Glomerular endothelial cell (primary cell): ENCODE results near the gene CDK5RAP2. TPM values are rescaled to one million over a fixed set of nuclear protein-coding genes. Genes with fewer than 3 reads are reported as not detected.
"Not testable (repeated sequence)": the region's sequence is repeated elsewhere in the genome, so short reads cannot be mapped to it uniquely, and the experiment has no call there.

Source experiments
- DNase-seq: peaks from one replicate; pipeline ENCODE4 v3.0.0-alpha.2; 2011; ENCODE audit warnings: low read depth, low spot score; ENCODE audit errors: extremely low read depth
- total RNA-seq: library from RNA; depleted of rRNA; stranded (reverse); fragments of >200 nt; gene quantifications from 2 replicates; pipeline ENCODE4 v1.2.3, GENCODE V29; 2015

Gene CDK5RAP2
- total RNA-seq, 1 donor from 2014 or later: 30.6 TPM

DNA sequence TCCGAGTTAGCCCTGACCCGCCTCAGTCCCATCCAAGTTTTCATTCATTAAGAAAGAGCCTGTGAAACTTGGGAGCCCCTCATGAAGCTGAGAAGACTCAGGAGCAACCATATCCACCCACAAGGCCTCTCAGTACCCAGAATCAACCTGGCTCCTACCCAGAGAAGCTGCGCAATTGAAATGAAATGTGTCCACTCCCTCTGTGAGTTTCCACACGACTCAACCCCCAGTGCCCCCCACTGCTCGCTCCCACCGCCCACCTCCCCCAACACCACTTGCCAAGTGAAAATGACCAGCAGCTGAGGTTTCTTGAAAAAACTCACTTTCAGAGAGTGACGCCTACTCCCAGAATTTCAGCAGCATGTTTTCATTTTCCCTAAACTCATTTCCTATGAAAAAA, 104.6 kb downstream of the CDK5RAP2 start:
- DNase-seq: no peak

DNA sequence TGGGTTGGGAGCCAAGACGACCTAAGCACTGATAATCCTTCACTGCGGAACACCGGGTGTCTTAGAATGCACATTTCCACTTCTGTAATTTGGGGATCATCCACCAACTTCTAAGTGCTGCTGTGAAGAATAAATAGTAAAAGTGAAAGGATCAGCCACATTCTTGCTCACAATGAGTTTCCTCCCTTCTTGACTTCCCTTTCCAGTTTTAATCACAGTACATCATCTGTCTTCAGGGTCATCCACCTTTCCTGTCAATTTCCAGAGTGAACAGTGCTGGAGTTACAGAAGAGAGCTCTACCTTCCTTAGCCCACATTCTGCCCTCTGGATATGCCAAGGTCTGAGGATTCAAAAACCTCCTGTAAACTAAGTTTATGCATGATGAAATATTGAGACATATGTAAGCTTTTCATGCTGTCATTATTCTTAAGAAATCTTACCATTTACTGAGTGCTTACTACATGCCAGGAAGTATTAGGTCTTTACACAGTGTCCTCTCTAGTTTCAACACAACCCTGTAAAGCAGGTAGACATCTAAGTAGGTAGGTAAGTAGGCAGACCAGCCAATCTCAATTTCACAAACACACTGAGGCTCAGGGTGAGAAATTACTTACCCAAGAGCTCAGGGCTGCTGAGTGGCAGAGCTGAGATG, 105.2 kb downstream of the CDK5RAP2 start:
- DNase-seq: no peak

DNA sequence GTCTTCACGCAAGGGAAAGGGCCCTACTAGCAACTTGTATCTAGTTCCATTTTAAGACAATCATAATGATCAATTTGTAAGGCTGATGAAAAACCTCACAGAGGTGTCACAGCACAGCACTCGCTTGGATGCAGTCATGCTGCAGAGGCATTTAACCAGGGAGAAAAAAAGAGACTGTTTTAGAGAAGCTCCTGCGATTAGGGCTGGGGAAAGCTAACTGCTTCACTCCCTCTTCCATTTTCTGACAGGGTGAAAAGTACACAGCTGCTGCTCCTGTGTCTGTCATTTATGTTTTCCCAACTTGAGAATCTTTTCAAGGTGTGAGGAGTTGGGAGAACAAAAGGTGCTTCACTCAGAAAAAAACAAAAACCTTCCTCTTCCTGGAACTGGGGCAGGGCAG, 106.4 kb downstream of the CDK5RAP2 start:
- no peak for DNase-seq

DNA sequence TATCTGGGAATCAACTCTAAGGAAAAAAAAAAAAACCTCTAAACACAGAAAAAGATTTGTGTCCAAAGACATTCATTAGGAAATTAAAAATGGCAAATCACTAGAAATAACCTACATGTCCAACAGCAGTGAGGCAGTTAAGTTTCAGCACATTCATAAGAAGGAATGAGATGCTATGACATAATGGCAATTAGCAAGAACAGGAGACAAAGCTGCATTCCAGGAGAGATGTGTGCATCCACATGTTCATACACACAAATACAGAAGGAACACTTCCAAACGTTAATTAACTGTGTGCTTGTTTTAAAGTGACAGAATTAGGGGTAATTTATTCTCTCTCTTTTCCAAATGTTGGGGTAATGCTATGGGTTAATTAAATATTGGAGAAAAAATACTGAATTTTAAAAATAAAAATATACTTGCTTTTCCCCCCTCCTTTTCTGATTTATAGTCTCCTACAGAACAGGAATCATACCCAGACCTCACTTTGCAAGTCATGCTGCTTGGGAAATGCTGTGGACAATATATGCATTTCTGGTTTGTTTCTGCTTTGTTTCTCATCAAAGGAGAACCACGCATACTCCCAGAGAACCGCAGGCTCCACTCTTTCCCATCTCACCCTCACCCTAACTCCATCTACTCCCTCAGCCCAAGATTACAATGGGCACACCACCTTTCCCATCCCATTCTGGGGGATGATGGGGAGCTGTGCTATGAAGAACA, 114.1 kb downstream of the CDK5RAP2 start:
- DNase-seq: no peak

DNA sequence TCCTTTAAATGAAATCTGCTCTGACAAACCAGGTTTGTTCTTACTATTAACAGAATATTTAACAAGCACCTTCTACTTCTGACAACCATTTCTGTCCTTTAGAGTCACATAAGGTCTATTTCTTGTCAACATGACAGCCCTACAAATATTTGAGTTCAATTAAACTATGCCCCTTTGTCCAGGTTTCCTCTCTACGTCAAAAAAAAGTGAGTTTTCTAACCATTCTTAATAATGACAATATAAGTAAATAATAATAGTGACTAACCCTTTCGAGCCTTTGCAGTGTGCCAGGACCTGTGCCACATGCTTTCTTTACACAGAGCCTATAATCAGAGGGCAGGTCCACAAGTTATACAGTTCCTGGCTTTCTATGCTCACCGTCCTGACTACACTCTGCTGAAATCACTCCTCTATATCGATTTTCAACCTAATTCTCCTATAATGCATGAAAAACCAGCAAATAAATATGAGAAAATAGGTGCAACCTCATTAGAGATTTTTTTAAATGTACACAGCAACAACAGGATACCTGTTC, 115.0 kb downstream of the CDK5RAP2 start:
- DNase-seq: no peak

DNA sequence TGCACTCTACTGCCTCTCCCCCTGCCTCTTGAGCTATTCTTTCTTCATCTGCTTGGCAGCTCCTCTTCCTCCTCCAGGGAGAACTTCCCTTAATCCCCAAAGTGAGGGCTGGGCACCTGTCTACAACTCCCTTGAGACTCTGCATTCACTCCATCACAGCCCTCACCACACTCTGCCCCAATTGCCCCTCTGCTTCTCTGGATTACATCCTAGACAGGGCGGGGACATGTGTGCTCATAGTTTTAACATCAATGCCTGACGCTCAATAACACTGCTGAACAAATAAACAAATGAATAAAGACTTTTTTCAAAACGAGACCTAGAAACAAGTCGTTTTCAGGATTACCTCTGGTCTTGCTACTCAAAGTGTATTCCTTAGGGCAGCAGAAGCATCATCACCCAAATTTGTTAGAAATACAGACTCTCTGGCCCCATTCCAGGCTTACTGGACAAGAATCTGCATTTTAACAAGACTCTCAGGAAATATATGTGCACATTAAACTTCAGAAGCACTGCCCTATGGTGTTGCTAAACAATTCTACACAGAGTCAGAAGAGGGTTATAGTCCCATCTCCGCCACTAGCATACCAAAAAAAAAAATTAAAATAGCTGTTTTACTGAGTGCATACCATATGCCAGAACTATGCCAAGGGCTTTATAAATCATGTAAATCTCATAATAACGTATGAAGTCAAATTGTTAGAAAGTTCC, 115.6 kb downstream of the CDK5RAP2 start:
- no peak for DNase-seq

DNA sequence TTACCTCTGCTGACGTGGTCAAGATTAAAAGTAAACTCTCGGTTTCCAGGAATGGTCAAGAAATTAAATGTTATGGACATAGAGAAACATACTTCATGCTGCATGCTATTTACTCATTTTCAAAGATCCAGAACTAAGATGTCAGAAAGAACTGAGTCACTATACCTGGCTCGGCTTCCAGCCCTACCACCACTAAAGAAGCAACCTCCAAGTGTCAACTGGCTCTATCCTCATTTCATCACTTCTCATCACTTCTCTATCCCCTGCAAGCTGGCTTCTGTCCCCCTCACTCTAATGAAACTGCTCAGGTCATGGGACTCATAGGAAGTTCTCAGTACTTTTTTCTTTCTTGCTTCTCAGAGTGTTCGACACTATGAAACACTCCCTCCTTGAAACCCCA, 116.2 kb downstream of the CDK5RAP2 start:
- no peak for DNase-seq

DNA sequence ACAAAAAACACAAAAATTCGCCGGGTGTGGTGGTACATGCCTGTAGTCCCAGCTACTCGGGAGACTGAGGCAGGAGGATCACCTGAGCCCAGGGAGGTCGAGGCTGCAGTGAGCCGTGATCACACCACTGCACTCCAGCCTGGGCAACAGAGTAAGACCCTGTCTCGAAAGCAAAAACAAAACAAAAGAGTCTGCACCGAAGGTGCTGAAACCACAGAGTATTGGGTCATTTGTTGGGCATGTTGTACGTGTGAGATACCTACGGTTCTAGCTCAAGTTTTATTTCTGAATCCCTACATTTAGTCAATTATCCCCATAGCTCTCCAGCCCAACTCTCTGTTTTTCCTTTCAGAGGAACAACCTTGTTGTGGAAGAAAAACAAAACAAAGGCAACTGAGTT, 118.3 kb downstream of the CDK5RAP2 start:
- not testable (repeated sequence) for DNase-seq

DNA sequence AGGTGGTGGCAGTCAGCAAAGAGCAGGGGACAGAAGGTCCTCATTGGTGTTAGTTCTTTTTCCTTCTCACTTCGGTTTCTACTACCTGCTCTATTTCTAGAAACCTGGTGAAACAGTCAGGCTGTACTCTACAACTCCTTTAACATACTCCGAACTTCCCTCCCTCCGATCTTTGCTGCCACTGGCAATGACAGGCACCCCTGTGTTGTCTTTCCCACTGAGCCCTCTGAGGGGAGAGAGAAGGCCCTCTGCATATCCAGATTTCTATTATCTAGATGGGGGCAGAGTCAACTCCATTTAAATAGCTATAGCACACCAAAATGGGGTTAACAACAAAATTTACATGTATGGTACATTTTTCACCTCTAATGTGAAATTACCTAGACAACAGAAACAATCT, 123.7 kb downstream of the CDK5RAP2 start:
- DNase-seq: no peak

DNA sequence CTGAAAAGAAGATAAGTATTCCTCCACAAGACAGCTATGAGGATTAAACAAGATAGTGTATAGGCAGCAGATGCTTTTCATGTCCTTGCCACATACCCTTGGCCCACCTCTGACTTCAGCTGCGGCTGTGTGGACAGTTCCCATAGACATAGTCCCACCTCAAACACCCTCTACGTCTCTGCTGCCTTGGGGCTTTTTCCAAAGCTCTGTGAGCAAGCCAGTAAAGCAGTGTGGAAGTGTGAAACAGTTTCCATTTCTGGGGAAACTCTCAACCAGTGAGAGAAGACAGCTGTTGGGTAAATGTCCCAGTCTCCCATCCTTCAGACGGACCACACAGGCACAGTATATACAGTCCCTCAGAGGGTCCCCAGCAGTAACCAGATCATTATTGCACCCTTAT, 125.5 kb downstream of the CDK5RAP2 start:
- no peak for DNase-seq

DNA sequence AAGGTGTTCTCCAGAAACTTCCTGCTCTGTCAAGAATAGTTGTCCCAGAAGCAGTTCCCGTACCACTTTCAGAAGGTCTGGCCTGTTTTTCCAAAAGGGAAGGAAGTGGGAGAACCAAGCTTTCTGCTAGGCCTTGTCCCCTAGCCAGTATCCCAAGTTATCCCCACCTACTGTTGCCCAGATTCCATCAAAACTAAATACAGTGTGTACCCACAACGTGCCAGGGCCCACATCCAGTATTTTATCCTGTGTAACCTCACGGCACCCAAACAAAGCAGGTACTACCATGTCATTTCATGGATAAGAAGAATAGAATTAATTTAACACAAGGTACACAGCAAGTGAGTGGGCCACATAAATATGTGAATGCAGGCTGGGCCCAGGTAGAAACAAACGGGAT, 126.2 kb downstream of the CDK5RAP2 start:
- no peak for DNase-seq

DNA sequence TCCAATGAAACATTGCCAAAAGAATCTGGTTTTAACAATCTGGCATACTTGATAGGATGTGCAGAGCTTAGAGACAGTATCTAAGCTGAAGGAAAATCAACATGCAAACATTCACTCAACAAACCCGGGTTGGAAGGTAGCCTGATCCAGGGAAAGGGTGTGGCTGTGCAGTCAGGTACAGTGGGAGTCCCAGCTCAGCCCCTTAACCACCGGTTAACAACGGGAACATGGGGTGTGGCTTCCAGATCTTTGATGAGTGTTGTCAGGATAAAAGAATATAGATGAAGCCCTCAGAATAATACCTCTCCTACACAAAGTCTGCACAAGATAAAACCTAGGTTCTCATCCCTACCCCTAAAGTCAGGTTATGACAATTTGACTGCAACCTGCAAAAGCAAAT, 127.3 kb downstream of the CDK5RAP2 start:
- DNase-seq: no peak

DNA sequence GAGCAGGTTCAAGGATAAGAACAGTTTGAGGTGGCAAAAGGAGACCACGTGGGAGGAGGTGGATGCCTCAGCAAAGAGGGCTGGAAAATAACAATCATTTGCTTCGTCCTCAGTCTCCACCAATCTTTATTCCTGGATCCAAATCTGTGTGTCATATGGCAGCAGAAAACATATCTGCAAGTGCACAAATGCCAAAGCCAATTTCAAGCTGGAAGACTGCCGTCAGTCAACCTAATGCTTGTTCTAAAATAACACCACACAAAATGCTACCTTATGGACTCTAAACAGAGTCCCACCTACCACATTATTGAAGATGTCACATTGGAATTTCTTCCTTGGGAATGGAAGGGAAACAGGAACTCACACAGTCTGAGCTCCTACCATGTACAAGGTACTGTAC, 129.1 kb downstream of the CDK5RAP2 start:
- no peak for DNase-seq

DNA sequence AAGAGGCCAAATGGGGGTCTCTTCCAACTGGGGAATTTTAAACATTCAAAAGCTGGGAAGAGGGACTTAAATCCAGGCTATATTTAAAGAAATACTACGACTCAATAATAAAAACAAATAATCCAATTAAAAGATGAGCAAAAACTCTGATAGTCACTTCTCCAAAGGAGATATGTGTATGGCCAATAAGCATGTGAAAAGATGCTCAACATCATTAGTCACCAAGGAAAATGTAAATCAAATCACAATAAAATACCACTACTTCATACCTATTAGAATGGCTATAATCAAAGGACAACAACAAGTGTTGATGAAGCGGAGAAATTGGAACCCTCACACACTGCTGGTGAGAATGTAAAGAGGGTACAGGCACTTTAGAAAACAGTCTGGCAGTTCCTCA, 130.4 kb downstream of the CDK5RAP2 start:
- DNase-seq: no peak

DNA sequence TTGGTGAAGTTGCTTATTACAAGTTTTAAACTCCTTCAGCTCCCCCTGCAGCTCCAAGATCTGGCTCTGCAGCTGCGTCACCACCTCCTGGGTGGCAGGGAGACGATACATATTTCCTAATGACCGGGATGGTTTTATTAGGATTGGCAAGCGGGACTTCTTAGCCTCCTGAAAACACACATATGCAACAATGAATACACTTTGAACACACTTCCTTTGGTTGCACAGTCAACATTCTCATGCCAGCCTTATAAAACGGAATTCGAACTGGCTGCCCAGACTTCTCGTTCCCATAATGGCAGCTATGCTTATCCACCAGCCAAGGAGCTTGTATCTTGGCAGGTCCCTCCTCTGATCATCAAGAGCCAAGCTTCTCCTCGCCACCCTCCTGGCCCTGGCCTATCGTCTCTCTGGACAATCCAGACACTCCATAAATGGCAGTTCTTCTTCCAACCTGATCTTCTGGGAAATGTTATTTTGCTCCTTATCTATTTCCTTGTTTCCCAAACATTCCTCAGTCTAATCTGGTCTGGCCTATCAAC, 131.9 kb downstream of the CDK5RAP2 start:
- no peak for DNase-seq

DNA sequence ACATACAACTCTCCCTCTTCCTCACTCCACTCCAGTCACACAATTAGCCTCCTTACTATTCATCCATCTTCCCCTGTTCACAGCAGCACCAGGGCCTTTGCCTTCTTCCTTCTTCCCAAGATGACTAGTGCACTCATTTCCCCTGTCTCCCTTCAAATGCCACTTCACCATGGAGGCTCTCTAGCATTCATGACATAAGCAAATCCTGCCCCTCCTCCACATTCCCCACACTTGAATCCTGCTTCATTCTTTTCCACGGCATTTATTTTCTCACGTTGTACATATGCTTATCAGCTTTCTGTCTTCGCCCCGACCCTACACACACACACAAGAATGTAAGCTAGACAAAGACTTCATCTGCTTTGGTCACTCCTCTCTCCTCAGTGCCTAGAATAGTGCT, 133.3 kb downstream of the CDK5RAP2 start:
- no peak for DNase-seq

DNA sequence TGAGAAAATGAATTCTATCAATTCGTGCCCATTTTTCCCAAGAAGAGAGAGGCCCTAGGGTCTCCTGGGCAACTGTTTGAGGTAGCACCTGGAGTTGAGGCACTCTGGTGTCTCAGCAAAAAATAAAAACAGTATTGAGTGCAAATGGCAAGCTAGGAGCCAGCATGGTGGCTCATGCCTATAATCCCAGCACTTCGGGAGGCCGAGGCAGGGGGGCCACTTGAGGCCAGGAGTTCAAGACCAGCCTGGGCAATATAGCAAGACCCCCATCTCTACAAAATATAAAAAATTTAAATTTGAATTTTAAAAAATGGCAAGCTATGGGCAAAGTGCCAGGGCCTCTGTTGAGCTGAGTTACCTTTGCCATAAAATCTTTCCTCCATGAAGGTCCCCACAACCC, 136.0 kb downstream of the CDK5RAP2 start:
- DNase-seq: no peak

DNA sequence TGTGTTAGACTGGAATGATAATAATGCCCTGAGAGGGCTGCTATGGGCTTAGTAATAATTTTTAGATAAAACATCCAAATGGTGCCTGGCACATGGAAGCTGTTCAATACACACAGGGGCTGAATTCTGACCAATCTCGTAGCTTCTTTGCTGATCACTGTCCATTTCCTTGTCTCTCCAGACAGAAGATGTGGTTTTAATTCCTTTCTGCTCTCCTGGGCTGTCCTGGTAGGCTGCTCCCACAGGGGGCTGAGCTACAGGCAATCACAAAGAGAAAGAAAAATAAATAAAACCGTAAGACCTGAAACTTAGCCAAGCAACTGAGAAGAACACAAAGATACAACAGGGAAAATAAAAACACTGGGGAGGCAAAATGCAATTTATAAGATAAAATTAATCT, 136.5 kb downstream of the CDK5RAP2 start:
- no peak for DNase-seq

DNA sequence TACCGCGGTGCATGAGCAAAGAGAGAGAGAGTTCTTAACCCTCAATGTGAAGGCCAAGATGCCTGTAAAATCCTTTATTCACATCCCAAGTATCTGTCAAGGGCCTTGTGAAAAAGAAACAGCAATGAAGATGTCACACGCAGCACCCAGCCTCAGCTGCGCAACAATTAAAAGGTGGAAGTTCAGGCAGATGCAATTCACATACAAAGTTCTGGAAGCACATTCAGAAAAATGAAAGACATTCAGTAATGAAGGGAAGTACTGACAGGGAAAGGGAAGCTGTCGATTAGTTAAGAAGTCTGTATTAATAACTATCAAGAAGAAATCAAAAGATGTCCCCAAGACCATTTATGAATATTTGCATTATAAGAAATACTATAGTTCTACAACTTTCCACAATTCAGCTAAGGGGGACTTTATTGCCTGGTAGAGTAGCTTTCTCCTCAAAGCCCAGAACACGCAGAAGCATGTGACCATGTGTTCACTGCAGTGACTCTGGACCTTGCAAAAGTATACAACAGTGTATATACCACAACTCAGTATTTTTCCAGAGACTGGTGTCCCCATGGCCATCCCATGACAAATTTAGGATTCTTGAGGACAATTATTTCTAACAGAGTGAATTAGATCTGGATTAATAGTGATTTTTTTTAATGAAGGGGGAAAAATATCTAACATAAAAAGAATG, 137.5 kb downstream of the CDK5RAP2 start:
- DNase-seq: no peak

DNA sequence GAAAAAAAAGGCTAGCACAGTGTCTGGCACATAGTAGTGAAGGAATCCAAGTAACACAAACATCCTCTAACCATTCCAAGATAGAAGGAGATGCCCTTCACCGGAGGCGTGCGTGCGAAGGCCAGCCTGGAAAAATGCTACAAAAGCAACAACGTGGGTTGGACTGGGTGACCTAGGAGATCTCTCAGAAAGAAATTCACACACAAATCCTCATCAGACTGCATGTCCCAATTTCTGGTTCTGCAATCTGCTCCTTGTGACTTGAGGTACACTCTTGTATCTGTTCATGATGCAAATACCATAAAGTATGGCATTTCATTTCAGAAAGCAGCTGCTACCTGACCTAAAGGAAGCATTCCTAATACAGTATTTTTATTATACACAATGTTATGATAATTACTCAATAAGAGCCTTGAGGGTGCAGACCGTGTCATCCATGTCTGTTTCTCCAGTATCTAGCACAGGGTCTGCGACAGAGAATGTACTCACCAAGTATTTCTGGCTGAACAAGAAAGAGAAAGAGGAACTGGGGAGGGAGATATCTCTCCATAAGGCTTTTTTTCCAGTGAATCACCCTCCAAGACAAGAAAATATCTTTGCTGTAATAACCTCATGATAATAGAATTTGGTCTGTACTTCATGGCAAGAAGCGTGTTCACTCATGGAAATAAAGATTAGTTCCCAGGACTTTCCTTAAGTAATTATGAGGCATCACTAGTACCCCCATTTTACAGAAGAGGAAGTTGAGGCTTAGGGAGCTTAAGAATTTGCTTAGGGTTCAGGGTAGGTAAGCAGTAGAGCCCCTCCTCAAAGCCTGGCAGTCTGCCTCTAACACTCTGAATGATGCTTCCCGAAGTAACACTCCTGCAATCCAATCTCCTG, 138.3 kb downstream of the CDK5RAP2 start:
- DNase-seq: no peak
